ELR (cell line): ENCODE measurements around the gene CCDC71.

Experiments
- DNase-seq: peaks from one replicate; pipeline ENCODE4 v3.0.0-alpha.2; 2015; ENCODE audit warnings: low read depth

Gene CCDC71

DNA sequence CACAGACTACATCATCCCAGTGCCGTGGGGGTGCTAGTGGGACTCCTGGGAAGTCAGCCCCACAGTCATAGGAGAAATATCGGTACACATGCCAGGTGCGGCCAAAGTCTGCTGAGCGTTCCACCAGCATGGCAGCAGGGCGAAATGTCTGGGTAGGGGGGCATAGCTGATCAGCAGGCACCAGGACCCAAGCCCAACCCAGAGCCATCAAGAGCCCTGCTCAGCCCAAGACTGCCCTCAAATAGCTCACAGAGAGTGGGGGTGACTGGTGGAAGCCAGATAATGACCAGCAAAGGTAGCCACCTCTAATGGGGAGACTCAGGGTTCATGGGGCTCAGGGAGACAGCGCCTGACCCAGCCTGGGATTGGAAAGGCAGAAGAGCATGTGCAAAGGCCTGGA is 34.6 kb downstream of the CCDC71 start:
- DNase-seq: no peak

DNA sequence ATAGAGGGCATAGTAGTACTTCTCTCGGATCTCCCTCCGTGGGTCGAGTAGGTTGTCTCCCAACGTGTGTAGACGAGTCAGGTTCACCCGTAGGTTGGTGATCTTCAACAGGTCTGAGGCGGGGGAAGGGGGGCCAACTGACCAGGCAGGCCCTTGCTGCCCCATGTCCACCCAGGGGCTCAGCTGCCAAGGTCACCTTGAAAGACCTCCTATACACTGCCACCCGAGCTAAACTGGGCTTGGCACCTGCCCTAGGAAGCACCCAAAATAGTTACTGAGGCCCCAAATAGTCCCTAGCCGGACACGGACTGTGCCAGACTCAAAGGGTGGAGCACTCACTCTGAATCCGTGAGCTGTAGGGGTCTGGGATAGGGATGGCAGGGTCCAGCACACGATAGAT is 35.1 kb downstream of the CCDC71 start:
- DNase-seq: no peak

DNA sequence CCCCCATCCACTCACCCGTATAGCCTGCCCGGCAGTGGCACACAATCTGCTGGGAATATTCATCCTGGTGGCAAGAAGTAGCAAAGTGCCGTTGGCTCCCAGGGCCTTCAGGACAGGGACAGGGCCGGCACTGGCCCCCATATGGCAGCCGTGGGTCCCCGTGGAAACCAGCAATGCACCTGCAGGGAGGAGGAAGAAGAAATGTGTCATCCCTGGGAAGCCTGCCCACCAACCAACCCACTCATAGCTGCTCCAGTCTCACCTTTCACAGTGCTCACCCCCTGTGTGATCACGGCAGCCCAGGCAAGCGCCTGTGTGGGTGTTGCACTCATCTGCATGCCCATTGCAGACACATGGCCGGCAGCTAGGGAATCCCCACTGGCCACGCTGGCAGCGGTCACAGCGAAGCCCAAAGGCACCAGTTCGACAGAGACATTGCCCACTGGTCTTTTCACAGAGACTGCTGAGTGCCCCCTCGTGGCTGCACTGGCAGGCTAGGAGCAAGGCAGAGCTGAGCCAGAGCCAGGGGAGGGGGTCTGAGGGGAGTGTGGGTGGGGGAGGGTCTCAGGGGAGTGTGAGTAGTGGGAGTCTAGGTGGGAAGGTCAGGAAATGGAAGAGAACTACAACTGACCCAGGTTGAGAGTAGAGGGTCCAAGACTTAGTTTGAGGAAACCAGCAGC is 41.0 kb downstream of the CCDC71 start:
- no peak for DNase-seq

DNA sequence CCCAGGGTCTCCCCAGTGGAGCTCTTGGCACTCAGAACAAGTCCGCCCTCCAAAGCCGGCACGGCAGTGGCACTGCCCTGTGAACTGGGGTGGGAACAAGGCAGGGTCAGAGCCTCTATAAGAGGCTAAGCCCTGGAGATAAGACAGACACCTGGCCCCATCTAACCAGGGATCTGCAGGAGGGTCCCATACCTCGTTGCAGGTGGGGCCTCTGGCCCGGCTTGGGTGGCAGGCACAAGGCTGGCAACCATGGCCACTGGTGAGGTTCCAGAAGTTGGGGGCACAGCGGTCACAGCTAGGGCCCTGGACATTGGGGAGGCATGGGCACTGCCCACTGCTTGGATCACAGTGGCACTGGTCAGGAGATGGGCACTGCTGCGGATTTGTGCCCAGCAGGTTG is 41.9 kb downstream of the CCDC71 start:
- DNase-seq: no peak

DNA sequence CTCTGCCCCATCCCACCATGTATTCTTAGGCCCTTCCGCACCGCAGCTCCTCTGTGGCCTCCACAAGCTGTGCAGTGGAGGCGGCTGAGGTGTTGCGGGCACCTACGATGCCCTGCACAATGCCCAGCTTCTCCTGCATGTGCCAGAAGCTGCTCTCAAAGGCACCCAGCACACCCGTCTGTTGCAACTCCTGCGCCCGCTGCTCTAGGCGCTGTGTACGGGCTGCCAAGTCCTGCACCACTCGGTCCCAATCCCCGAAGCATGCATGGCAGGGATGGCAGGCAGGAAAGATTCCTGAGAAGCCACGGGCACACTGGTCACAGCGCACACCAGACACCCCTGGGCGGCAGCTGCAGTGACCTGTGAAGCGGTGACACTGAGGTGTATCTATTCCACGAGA is 42.4 kb downstream of the CCDC71 start:
- no peak for DNase-seq

DNA sequence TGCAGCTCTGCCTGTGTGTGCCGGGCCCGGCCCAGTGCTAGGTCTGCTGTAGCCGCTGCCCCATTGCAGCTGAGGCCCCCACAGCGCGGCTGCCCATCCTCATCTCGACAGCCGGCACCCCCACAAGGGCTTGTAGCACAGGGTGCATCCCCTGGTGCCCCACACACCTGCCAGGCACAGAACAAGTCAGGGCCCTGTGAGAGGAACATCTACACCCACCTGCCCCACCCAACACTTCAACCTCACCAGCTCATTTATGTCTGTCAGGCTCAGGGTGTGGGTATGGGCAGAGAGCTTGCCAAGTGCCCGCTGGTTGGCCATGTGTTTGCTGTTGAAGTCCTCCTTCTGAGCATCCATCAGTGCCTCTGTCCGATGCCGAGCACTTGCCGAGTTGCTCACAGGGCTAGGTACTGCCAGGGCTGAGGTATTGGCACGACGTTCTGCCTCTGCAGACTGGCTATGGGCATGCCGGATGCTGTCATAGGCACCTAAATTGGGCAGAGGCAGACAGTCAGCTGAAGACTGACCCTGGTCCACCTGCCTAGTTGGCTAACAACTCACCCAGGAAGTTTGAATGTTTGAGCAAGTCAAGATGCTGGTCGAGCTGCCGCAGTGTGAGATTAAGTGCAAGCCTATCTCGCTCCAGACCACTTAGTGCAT is 43.1 kb downstream of the CCDC71 start:
- DNase-seq: no peak

DNA sequence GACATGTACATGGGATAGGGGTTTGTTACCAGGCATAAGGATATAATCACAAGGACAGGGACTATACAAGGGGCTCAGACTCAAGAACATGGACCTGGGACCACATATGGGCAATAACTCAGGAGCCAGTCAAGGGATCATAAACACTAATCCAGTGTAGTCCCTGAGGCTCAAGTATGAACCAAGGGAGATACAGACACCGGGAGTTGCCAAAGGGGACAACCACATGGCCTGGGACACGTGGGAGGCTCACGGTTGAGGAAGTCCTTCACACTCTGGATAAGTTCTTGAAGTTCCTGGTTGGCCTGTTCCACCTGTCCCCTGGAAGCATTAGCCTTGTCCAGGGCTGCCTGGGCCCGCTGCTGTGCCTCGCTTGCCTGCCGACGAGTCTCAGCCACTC is 43.7 kb downstream of the CCDC71 start:
- DNase-seq: no peak

DNA sequence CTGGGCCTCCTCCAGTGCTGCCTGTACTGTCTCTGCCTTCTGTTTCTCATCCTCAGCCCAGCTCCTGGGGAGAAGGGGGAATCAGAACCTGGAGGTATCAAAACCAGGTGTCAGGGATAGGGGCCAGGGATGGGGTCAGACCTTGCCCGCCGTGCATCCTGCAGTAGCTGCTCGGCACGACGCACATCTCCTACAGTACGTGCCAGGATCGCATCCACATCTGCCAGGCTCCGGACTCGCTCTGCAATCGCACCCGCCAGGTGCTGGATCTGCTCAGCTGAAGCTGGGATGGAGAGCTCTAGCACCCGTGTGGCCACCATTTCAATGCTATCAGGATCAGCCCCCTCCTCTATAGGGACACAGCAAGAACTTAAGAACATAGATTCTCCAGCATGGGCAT is 44.1 kb downstream of the CCDC71 start:
- no peak for DNase-seq

DNA sequence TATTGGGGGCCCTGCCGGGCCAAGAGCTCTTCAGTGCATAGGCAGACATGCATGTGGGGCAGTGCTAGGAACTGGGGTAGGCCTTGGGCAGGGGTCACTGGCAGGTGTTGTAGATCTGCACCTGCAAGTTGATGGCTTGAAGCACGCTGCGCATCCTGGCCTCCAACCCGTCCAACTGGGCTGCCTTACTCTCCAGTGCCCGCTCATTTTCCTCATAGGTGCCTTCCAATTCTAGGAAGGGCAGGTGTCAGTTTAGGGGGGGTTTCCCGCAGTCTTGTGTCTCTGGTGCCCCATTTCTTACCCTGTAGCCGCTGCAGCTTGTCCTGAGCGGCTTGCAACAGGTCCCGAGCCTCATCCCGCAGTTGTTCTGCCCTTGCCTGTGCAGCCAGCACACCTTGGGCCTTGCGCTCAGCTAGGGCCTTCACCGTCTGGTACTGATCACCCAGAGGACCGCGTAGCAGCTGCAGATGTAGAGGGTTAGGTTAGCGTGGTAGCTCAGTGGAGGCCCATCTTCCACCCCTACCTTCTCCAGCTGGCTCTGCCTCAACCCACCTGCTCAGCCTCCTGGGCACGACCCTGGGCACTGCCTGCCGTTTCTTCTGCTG is 44.9 kb downstream of the CCDC71 start:
- DNase-seq: no peak

DNA sequence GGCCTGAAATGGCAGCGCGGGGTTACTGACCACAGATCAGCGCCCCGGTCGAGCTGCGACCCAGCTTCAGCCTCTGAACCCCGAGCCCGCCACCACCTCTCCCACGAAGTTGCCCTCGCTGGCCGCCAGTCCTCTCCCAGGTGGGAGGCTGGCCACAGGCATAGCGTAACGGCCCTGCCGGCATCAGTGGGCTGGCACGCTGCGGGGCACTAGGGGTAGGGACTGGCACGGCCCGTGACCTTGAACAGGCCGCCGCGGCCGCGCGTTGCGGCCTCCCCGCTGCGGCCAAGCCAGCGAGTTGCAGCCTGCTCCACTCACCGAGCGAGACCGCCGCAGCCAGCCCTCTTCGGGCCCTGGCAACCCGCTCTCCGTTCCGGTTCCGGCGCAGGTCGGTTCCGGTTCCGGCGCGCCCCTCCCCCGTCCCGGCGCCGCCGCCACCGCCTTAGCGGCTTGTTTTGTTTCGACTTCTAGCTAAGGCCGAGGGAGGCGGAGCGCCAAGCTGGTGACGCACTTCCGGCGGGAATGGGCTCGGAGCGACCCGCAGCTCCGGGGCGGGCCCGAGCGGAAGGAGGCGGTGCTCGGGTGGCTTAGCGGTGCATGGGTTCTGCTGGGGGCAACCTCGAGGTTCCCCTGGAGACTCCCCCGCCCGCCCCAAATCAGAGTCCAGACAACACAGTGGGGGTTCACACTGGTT is 45.5 kb downstream of the CCDC71 start, which contains the start of gene USP19:
Gene USP19 (minus strand): TSS at position 386 of the 694 bp plus-strand sequence. CDS start 1,678 bp downstream, outside the sequence.
- DNase-seq: peak; percentile 91

DNA sequence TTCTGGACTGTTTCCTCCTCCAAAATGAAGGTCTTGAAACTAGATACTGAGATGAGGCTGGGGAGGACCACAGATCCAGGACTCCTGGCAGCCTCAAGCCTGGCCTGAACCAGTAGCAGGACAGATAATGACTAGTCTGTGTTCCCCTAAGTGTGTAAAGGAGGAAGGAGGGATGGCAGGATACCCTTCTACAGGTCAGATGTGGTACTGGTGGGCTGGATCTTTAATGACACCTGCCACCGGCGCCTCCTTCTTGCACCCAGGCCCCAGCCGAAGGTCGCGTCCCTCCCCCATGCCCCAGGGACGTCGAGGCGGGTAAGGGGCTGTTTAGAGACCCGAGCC is 46.1 kb downstream of the CCDC71 start:
- peak; percentile 29 for DNase-seq

DNA sequence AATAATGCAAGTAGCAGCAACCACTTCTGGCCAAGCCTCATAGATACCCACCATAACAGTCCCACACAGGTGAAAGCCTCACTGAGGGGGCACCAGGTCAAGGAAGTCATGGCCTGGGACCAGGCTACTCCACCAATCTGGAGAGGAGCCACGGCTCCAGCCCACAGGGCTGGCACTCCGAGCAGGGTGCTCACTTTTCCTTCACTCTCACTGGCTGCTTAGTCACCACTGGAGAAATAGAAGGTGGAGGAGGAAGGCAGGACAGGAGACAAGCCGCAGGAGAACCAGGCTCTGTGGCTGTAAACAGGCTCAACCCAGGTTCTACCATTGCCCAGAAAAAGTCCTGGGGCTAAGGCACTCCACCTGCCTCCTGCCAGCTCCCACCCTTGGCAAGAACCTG is 46.7 kb downstream of the CCDC71 start:
- peak; percentile 45 for DNase-seq

DNA sequence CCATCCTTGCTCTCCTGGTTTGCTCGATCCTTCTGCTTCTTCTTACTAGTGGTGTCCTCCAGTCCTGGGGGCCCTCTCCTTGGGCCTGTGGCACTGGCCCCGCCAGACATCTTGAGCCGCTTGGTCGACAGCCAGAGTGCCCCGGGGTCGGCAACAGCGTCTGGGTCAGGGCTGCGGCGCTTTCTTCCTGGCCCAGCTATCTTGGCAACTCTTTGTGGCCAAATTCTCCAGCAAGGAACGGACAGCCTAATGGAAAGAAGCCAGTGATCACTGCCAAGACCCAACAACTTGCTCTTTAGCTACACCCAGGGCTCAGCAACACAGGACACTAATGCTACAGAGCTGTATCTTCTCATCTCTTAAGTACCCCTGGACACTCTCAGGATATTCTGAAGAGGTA is 47.1 kb downstream of the CCDC71 start:
- DNase-seq: no peak
